ENCODE measurements around the gene ADAMTS5.

The ADAMTS5 gene

DNA sequence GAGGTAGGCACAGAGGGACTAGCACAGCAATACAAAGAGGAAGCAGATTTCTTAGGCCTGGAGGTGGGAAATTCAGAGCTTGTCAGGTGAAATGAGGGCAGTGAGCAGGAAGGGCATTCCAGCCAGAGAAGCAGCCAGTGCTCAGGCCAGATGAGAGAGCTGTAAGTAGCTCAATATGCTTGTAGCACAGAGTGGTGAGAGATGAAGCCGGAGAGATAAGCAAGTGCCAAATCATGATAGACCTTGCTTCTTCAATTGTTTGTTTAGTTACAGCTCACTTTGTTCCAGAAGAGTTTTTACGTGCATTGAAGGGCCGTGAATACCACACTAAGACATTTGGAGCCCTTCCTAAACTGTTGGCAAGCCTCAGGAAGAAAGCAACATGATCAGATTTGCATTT lies 79.6 kb downstream of the ADAMTS5 start:
- DNase-seq (ENCODE audit: low read depth): peak; percentile 75

DNA sequence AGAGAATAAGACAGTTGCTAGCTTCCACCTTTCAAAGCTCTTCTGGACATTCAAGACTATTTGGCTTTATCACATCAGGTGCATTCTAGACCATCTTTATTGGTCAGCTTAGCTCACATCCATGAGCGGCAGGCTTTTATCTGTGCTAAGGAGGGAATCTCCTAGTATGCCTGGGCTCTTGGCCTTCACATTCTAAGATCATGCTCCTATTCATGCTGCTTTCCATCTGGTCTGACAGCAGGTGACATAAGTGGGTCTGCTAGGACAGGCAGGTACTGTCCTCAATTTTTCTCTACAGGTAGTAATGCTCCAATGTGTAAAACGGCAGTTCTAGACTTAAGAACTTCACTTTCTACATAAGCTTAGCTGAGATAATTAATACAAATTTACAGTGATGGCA lies 82.5 kb downstream of the ADAMTS5 start:
- no peak for DNase-seq (ENCODE audit: low read depth)

DNA sequence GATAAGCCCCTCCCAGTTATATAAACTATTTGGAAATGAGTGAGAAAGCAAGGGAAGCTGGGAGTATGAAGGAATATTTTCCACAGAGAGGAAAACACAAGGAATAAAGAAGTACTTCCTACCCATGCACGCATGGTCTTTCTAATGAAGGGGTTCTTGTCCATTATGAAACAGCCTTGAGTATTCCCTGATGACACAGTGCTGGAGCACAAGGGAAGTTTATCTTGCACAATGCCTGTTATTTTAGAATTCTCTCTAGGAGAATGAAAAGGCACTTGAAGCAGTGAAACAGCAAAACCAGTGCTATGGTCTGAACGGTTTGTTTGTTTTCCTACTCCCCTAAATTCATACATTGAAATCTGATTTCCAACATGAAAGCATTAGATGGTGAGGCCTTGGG lies 83.1 kb downstream of the ADAMTS5 start:
- DNase-seq (ENCODE audit: low read depth): peak; percentile 4

DNA sequence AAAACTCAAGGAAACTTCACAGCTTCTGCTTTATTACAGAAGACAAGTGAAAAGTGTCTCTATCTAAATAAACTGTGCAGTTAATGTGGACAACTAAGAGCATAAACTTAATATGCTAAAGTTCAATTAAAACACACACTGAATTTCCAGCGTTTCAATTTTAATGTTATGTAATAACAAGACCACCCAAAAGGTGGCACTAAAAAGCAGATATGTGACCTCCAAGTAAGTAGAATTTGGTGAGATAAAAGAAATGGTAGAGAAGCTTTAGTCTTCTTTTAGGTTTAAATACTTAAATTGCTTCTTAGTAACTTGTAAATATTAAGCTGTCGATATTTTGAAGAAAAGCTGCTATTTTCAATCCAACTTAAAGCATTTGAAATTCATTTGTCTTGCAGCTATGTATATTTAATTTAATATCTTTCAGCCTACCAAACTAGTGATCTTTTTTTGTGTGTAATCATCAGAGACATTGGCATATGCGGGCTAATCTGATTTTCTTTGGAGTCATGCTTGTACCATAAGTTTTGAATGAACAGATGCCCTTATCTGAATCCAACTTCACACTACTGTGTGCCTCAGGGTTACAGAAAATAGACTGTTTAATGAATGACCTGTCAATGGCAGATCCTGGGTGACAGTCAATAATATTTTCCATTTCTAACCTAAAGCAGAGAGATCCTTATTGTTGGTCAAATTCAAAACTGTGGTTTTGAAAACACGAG lies 85.2 kb downstream of the ADAMTS5 start:
- DNase-seq (ENCODE audit: low read depth): peak; percentile 52

DNA sequence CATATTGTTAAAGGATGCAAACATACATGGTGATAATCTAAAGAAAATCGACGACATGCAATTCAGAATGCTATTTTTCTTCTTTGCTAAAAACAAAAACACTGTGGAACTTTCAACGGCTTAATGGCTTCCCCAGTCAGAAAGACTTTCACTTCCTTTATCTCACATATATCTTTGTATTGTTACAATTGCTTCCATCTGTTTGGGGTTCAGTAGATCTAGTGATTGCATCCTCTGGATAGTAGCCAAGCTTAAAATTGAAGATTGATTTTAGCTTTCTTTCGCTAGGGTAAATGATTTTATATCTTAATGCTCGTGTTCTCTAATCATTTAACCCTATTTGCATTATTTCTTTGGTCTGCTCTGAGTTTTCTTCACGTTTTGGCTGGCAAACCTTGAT lies 89.9 kb downstream of the ADAMTS5 start:
- no peak for DNase-seq (ENCODE audit: low read depth)

DNA sequence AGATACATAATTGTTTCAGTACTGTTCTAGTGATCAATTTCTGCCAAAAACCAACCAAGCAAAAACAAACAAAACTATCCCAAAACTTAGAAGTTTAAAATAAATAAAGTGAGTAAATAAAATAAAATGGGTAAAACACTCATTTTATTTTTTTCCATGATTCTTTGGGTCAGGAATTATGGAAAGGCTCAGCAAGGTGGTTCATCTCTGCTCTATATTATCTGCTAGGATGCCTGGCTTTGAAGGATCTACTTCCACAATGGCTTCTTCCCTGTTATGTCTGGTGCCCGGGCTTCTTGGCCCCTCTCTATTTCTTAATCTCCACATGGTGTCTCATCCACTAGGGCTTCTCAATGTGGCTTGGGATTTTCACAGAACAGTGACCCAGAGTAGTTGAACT lies 92.5 kb downstream of the ADAMTS5 start:
- DNase-seq (ENCODE audit: low read depth): no peak

All from EH (cell line).